Measurements from ENCODE around the gene GPNMB. TPM values are rescaled to one million over a fixed set of nuclear protein-coding genes. Genes with fewer than 3 reads are reported as not detected.
A peak's percentile ranks its signal among the peaks of the same experiment; 100 is the strongest.

The GPNMB gene
- total and polyA plus RNA-seq, 2 of the 13 experiments (the other 11 are each of a cell fraction or from before 2014, with no cell fraction given), result 1.1 to 1.6 TPM

DNA sequence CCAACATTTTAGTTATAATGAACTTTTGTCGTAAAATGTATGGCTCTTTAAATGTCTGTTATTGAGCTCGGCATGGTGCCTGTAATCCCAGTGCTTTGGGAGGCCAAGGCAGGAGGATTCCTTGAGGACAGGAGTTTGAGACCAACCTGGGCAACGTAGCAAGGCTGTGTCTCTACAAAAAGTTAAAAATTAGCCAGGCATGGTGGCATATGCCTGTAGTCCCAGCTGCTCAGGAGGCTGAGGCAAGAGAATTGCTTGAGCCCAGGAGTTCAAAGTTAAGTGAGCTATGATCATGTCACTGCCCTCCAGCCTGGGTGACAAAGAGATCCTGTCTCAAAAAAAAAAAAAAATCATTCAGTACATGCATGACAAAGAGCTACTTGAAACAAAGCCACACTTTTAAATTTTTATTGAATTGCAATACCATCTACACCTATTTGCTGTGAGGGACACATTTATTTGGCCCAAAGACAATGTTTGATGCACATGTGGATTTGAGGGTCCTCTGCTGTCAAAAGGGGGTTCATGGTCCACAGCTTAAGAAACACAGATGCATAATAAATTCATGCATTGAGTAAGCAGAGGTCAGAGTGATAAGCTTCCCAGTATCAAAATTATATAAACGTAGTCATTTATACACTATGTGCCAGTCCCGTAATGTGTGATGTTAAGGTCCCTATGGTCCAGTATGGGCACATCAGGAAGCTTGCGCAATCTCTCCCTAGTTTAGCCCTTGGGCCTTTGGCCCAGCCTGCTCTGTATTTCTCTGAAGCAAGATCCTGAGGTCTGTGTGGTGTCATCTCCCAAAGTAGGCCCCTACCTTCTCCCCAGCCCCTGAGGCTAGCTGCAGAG is 48.2 kb downstream of the GPNMB start (continued):
- TF ChIP-seq ZNF362 (CRISPR knock-in tag; IDR thresholded peaks at IDR 0.05; ENCODE audit: borderline replicate concordance) (peak; percentile 97), ZNF614 (CRISPR knock-in tag; IDR thresholded peaks at IDR 0.05; ENCODE audit: borderline replicate concordance) (peak; percentile 19; the same call in 1 of the 2 replicates), BCL6 (CRISPR knock-in tag; IDR thresholded peaks at IDR 0.05) (peak; percentile 45; the same call in 1 of the 2 replicates), HINFP (CRISPR knock-in tag; IDR thresholded peaks at IDR 0.05; ENCODE audit: low read depth) (0 out of 2 replicates have a peak, but pooled peaks have one; percentile 74), NFATC3 (CRISPR knock-in tag; IDR thresholded peaks at IDR 0.05) (no peak), SOX5 (CRISPR knock-in tag; IDR thresholded peaks at IDR 0.05; ENCODE audit: borderline replicate concordance) (peak; percentile 68; the same call in 1 of the 2 replicates), POLR2A (IDR thresholded peaks at IDR 0.05; ENCODE audit: insufficient read depth in 1 of 2, low read depth in 2 of 2, low read length in 2 of 2) (peak in 1 of 2 experiments; percentile 45; a peak in 3 of 4 replicates), RBAK (CRISPR knock-in tag; IDR thresholded peaks at IDR 0.05) (0 out of 2 replicates have a peak, but pooled peaks have one; percentile 69), FOXK2 (IDR thresholded peaks at IDR 0.05) (peak; percentile 25; the same call in 1 of the 2 replicates), ZNF292 (CRISPR knock-in tag; IDR thresholded peaks at IDR 0.05; ENCODE audit: borderline replicate concordance, low read depth) (peak; percentile 81), ATF2 (CRISPR knock-in tag; IDR thresholded peaks at IDR 0.05) (peak; percentile 32; the same call in 1 of the 2 replicates), EP300 (IDR thresholded peaks at IDR 0.05; ENCODE audit: low read depth in 2 of 2, low read length in 2 of 2) (peak; percentile 38 to 54; a peak in 2 of 4 replicates), EP300 (CRISPR knock-in tag; IDR thresholded peaks at IDR 0.05; ENCODE audit: borderline replicate concordance) (no peak; the same call in 1 of the 2 replicates), FOXJ3 (CRISPR knock-in tag; IDR thresholded peaks at IDR 0.05; ENCODE audit: borderline replicate concordance) (0 out of 2 replicates have a peak, but pooled peaks have one; percentile 31), HNF1A (IDR thresholded peaks at IDR 0.05; ENCODE audit: low read depth) (peak; percentile 96), HNF1A (CRISPR knock-in tag; IDR thresholded peaks at IDR 0.05; ENCODE audit: borderline replicate concordance) (peak; percentile 97), ZBTB3 (CRISPR knock-in tag; IDR thresholded peaks at IDR 0.05; ENCODE audit: borderline replicate concordance, low read depth) (0 out of 2 replicates have a peak, but pooled peaks have one; percentile 59), ZNF33A (CRISPR knock-in tag; IDR thresholded peaks at IDR 0.05; ENCODE audit: borderline replicate concordance) (peak; percentile 64; the same call in 1 of the 2 replicates), SPEN (CRISPR knock-in tag; IDR thresholded peaks at IDR 0.05; ENCODE audit: low read depth) (no peak)

Data from HepG2 (cell line).